Gastroesophageal sphincter (tissue), 3 donors: ENCODE data around the gene MAP1S.

ENCODE experiments used
- CTCF ChIP-seq, 4 experiments: fragments of 200-600 bp in 2 of 4; fragments of 450-650 bp in 2 of 4; sonication (generic) in 1 of 4; IDR thresholded peaks; one replicate each; pipeline ENCODE4 v1.5.1; 2017 to 2019; ENCODE audit warnings: antibody characterized with exemption in 4 of 4, mild to moderate bottlenecking in 2 of 4, moderate library complexity in 2 of 4
- POLR2A ChIP-seq, 2 donors: fragments of 450-650 bp; IDR thresholded peaks; one replicate each; pipeline ENCODE4 v1.6.1; 2017; ENCODE audit warnings: antibody characterized with exemption in 2 of 2, mild to moderate bottlenecking in 2 of 2, moderate library complexity in 1 of 2

GRCh38 chr19:17743874-17744580, 24.7 kb downstream of the MAP1S start:
- no peak for TF ChIP-seq CTCF (IDR thresholded peaks at IDR 0.05)
- no peak for TF ChIP-seq POLR2A (IDR thresholded peaks at IDR 0.05)
